NCI-H146 treated with DMSO at 0.1 percent for 48 hours (cell line): ENCODE data around the gene PHAF1.
"Not testable (repeated sequence)": the region's sequence is repeated elsewhere in the genome, so short reads cannot be mapped to it uniquely, and the experiment has no call there.

ENCODE experiments used
- DNase-seq: peaks from one replicate; lab custom pipeline; 2025; ENCODE audit not compliant: unreplicated experiment; lab: John Stamatoyannopoulos, UW

Gene PHAF1

DNA sequence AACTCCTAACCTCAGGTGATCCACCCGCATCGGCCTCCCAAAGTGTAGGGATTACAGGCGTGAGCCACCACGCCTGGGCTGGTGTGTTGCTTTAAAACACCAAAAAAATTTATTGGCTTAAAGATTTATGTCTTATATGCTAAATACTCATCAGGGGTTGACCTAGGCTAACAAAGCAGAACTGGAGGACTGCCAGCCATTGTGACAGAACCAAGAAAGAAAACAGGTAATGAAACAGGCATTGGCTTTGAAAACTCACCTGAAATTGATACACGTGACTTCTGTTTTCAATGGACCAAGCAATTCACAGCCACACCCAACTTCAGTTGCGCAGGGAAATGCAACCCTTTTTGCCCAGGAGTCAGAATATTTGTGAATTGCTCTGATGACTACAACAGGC is 4.9 kb upstream of the PHAF1 start:
- DNase-seq = no peak

GRCh38 chr16:67105246-67105645 is 4.5 kb upstream of the PHAF1 start:
- DNase-seq = no peak

DNA sequence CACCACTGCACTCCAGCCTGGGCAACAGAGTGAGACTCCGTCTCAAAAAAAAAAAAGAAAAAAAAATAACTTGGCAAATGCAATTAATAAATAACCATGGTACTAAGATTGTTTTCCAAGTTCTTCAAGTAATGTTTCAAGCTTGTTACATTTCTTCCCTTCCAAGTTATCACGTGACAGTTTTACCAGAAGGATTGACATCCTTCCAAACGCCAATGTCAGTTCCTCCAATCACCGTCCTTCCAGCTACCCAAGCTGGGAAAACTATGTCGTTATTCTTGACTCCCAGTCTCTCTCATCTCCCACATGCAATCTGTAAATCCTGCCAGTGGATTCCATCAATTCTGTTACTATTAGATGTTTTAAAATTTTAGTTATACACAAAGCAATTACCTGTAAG is 3.9 kb upstream of the PHAF1 start:
- no peak for DNase-seq

- DNase-seq = no peak
These were observed 1.3 kb upstream of the PHAF1 start for GRCh38 chr16:67108489-67108888.

DNA sequence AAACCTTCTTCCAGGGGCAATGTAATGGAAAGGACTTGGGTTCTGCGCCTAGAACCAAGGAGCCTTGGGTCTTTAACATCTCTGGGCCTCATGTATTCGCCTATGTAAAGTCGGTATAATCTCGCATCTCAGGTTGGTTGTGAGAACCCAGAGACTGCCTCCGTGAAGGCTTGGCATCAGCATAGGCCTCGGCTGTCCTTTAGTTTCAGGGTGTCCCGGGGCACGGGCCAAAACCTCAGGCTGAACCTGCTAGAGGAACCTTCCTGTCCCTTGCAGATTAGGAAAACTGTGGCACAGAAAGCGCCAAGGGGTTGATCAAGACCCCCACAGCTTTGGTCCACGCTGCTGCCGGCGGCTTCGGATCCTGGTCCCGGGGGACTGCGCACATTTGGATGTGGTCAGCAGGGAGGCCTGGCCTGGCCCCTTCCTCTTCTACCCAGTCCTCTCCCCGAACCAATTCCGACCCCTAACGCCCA is 772 bp upstream of the PHAF1 start:
- DNase-seq = no peak

DNA sequence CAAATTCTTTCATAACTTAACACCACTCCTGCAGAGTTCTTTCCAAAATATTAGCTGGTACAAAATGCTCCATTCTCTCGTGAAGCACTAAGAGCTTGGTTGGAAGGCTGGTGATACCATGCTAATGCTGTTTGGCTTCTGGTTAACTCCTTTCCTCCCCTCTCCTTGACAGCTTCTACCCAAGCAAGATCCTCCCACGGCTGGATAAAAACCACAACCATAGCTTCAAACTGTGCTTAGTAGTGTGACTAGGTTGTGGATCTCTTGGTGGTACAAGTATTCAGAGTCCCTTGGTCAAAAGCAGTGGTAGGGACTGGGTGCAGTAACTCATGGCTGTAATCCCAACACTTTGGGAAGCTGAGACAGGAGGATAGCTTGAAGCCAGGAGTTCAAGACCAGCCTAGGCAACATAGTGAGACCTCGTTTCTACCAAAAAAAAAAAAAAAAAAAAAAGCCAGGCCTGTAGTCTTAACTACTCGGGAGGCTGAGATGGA is 2.3 kb downstream of the PHAF1 start:
- no peak for DNase-seq

DNA sequence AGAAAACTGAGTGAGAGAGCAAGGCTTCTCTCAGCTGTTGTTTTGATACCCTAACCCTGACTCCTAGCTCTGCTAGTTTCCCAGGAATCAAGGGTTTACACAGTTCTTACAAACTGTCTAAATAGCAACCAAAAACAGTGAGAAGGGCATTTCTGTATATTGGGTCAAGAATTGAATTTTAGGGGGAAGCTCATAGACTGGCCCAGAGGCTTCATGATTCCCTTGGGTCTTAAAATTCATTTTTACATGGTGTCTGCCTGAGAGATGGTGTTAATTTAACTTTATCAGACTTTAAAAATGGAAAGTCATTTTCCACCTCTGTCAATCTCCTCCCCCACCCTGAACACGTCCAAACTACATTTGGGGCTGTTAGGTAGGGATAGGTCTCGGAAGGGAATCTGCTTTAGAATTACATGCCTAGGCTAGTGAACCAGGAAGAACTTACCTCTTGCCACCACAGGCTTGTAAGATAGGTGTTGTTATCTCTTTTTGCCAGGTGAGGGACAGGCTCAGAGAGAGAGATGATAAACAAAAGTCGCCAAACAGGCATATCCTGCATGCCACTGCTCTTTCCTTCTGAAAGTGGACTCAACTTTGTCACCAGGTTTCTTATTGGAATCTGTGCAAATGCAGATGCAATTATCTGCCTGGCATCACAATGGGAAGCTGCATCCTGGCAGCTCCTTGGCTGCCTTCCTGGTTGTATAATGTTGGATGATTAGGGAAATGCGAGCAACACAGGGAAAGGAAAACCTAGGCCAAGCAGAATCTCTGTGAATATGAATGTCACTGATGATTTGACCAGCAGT is 3.1 kb downstream of the PHAF1 start:
- no peak for DNase-seq

DNA sequence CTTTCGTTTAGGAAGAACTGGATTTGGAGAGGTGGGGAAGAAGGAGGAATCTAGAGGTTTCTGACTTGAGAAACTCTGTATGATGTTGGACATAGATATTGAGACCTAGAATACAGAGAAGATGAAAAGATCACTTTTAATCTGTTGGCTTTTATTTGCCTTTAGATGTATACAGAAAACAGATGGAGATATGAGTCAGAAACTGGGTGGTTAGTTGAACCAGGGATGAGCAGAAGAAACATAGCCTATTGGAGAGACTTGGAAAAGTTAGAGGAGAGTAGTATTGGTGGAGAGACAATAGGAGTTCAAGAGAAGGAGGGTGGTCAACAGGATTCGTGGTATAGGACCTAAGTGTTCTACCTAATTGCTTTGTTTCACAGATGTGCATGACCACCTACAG is 5.1 kb downstream of the PHAF1 start:
- no peak for DNase-seq

DNA sequence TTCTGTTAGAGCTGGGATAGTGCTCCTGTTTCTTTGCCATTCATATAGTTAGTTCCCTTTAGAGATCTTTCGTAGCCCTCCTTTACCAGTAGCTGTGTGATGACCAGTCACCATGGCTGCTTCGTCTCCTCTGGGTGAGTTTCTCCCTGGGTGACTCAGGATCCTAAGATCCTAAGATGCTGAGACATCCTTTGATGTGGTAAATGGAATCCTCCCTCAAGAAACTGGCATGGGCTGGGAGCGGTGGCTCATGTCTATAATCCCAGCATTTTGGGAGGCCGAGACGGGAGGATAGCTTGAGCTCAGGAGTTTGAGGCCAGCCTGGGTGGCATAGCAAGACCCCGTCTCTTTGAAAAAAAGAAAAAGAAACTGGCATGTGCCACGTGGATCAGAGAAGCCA is 5.9 kb downstream of the PHAF1 start:
- DNase-seq = no peak

GRCh38 chr16:67116388-67117311 is 6.9 kb downstream of the PHAF1 start:
- no peak for DNase-seq

DNA sequence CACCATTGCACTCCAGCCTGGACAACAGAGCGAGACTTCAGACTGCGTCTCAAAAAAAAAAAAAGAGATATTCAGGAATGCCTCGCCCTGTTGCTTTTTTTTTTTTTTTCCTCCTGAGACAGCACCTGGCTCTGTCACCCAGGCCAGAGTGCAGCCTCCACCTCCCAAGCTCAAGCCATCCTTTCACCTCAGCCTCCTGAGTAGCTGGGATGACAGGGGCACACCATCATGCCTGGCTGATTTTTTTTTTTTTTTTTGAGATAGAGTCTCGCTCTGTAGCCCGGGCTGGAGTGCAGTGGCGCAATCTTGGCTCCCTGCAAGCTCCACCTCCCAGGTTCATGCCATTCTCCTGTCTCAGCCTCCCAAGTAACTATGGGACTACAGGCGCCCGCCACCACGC is 8.0 kb downstream of the PHAF1 start:
- DNase-seq = no peak

- no peak for DNase-seq
These were observed 10.3 kb downstream of the PHAF1 start for GRCh38 chr16:67120025-67120424.

GRCh38 chr16:67122799-67123198 is 13.1 kb downstream of the PHAF1 start:
- not testable (repeated sequence) for DNase-seq

DNA sequence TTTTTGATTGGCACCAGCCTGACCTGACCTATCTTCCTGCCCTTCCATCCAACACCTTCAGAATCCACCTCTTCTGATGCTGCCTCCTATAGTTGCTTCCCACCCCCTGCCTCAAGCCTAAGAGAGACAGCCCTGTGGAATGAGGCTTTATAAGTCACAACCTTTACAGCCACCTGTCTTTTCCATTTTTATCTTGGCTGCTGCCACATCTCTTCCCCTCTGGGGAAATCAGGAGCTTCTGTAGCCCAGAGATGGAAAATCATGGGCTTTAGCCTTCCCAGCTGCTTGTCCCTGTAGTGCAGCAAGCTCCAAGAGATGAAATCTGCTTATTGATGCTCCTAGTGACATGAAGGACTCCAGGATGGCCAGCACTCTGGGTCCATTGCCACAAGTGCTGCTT is 18.7 kb downstream of the PHAF1 start:
- no peak for DNase-seq

- DNase-seq = no peak
These were observed 19.1 kb downstream of the PHAF1 start for GRCh38 chr16:67128887-67129286.

DNA sequence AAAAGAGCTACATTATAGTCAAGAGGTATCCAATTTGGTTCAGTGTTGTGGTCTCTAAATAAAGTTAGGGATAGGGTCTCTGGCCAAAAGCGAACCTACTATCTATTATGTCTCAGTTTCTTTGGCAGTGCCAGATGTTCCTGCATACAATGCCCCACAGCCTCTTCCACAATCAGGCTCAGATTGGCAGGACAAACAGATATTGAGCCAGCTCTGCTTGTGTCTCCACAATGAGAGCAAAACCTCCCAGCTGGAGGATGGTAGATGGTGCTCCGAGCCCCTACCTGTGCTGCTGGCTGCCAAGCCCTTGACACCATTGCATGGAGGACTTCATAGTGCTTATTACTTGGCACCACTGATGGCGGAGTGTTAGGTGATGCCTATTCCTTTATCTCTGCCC is 19.7 kb downstream of the PHAF1 start:
- no peak for DNase-seq

DNA sequence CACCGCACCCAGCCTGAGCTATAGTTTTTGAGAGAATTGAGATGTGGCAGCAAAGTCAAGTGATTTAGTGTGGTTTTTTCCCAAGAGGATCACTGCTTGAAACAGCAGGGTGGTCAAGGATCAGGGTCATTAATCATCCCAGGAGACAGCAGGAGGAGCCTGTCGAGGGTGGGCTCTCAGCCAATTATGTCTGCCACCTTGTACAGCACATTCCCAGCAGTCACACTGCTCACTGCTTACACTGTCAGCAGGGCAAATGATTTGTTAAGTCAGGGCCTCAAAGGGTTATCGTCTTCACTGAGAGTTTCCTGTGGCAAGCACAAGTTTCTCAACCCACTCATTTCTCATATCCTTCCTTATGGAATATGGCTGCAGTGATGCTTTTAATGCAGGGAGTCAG is 27.9 kb downstream of the PHAF1 start:
- no peak for DNase-seq

DNA sequence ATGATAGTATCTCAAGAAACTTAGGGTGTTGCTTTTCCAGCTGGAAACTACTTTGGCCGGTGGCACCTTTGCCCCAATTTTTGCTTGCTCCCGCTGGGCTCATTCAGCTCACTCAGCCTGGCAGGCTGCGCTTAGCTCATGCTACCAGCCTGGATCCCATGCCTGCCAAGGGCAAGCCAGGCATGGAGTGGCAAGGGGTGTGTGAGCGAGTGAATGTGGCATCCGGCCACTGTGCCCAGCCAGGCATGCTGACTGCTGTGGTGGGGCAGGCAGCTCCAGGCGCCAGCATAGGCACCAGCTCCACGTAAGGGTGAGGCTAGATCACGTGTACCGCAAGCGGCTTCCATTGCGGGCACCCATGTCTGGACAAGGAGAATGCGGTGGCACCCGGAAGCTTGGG is 31.6 kb downstream of the PHAF1 start:
- no peak for DNase-seq

GRCh38 chr16:67142342-67142741 is 32.6 kb downstream of the PHAF1 start:
- DNase-seq = no peak

DNA sequence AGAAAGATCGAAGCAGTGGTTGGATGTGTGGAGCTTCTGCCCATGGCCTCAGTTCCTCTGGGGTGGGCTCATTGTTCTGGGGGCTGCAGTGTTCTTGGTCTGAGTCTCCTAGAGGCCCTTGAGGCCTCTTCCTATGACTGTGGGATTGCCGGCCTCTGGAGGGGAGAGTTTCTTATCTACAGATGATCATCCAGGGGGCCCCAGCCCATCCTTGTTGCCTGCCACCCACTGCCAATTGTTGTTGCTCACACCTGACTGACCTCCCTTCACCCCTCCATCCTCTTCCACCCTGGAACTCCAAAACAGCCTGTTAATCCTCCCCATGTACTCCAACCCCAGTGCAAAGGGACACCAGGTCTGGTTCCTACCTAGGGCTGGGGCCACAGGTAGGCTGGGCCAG is 35.2 kb downstream of the PHAF1 start:
- no peak for DNase-seq

GRCh38 chr16:67145746-67146145 is 36.0 kb downstream of the PHAF1 start:
- no peak for DNase-seq
